Measurements from ENCODE around the gene FOXP3. TPM values are rescaled to one million over a fixed set of nuclear protein-coding genes. Genes with fewer than 3 reads are reported as not detected.

FOXP3 gene
- total and polyA plus RNA-seq, 2 of the 8 experiments (the other 6 are each of a cell fraction or from before 2014, with no cell fraction given): 0.37 to 0.54 TPM

DNA sequence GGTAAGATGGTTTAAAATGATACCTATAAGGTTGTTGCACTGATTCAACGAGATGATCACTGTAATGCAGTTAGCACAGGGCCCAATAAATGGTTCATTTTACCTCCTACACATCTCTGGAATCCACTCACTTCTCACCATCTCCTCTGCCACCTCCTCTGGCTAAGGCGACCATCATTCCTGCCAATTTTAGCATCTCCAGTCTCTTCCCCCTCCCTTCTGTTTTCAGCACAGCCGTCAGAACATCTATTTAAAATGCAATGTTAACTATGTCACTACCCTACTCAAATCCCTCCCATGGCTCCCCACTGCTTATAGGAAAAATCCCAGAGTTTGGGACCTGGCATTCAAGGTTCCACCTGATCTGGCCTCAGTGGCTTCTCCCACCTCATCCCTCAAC lies 61.0 kb downstream of the FOXP3 start:
- Histone ChIP-seq H3K27ac (ENCODE audit: low read depth, low read length) (no peak overlapping the region), H4K8ac (ENCODE audit: extremely low read depth, insufficient read depth, low read length) (no peak overlapping the region), H2BK5ac (ENCODE audit: low read depth, low read length) (no peak overlapping the region), H3K4me3 (ENCODE audit: extremely low read depth in 1 of 4, insufficient read depth in 2 of 4, low read depth in 3 of 4, low read length in 4 of 4) (no peak overlapping the region), H4K20me1 (replicated peaks in 1 of 2; ENCODE audit: control insufficient read depth in 1 of 2, insufficient read depth in 2 of 2, low read length in 2 of 2) (no peaks in the 10 kb centered on the region), H4K91ac (replicated peaks; ENCODE audit: insufficient read length, low read length) (no peak overlapping the region), H3K9ac (replicated peaks in 1 of 4; ENCODE audit: extremely low read depth in 1 of 4, low read depth in 3 of 4, low read length in 3 of 4) (no peak overlapping the region), H3K9me3 (ENCODE audit: insufficient read depth in 2 of 2, low read depth in 1 of 2, low read length in 1 of 2) (no peaks in the 10 kb centered on the region), H3K4me2 (ENCODE audit: insufficient read depth in 1 of 2, low read depth in 2 of 2, low read length in 2 of 2) (no peak overlapping the region), H2BK20ac (ENCODE audit: low read length) (no peak overlapping the region), H3K79me2 (ENCODE audit: control insufficient read depth in 1 of 2, insufficient read depth in 2 of 2, low read length in 2 of 2) (no peaks in the 10 kb centered on the region), H3K4me1 (replicated peaks in 1 of 4; ENCODE audit: control insufficient read depth in 3 of 4, insufficient read depth in 4 of 4, low read length in 3 of 4) (peaks cover 0 to 11% (median 5%) of the 10 kb centered on the region in 4 experiments; a peak in 5 of 7 replicates), H3K14ac (ENCODE audit: insufficient read length) (no peak overlapping the region), H2AFZ (ENCODE audit: low read length) (no peak overlapping the region), H3K79me1 (ENCODE audit: low read depth, low read length) (no peaks in the 10 kb centered on the region), H4K5ac (ENCODE audit: insufficient read length, low read depth, low read length) (no peak overlapping the region), H3K23ac (ENCODE audit: insufficient read length) (no peak overlapping the region), H2BK120ac (replicated peaks; ENCODE audit: low read depth, low read length) (no peak overlapping the region), H3K56ac (replicated peaks; ENCODE audit: insufficient read length, low read depth, low read length) (no peak overlapping the region), H3K18ac (ENCODE audit: extremely low read depth, low read length) (no peak overlapping the region), H3K4ac (replicated peaks; ENCODE audit: insufficient read length, low read depth, low read length) (no peak overlapping the region), H3K23me2 (ENCODE audit: low read depth, low read length) (peaks cover 5% of the 10 kb centered on the region; the same call in 1 of the 2 replicates), H2AK5ac (ENCODE audit: low read depth, low read length) (no peak overlapping the region), H2BK15ac (ENCODE audit: low read length) (no peak overlapping the region), H2BK12ac (ENCODE audit: low read depth, low read length) (no peak overlapping the region), H3K27me3 (replicated peaks in 1 of 4; ENCODE audit: control insufficient read depth in 3 of 4, extremely low read depth in 1 of 4, insufficient read depth in 3 of 4, low read length in 3 of 4) (no peaks in the 10 kb centered on the region), H3K36me3 (ENCODE audit: control insufficient read depth in 2 of 4, insufficient read depth in 4 of 4, low read length in 3 of 4) (no peaks in the 10 kb centered on the region)
- DNase-seq (ENCODE audit: low read depth in 1 of 2, low spot score in 2 of 2) (no peak), FAIRE-seq (no peak)
- WGBS, 2 experiments (ENCODE audit: extremely low coverage in 1 of 2, insufficient coverage in 1 of 2, insufficient read length in 1 of 2, insufficient replicate concordance in 2 of 2, low coverage in 1 of 2, low lambda C conversion rate in 2 of 2, missing lambda C conversion rate in 1 of 2): 82% methylated on average over 3 of the region's 3 CpGs; no CpG with 5 or more reads in 1 of the 2 experiments
- POLR2A ChIA-PET (ENCODE audit: partially characterized antibody): no interaction called here
- TF ChIP-seq YY1 (IDR thresholded peaks at IDR 0.05; ENCODE audit: low read depth, low read length): no peak
- TF ChIP-seq PHF8 (conservative IDR thresholded peaks at IDR 0.05; ENCODE audit: low read depth, low read length): no peak
- TF ChIP-seq JUND (IDR thresholded peaks at IDR 0.05; ENCODE audit: low read length): no peak
- no peak for TF ChIP-seq TCF12 (IDR thresholded peaks at IDR 0.05; ENCODE audit: low read depth, low read length)
- TF ChIP-seq ZNF274 (IDR thresholded peaks at IDR 0.05; ENCODE audit: borderline replicate concordance, extremely low read depth, low read length): no peak
- no peak for TF ChIP-seq HDAC6 (IDR thresholded peaks at IDR 0.05; ENCODE audit: low read depth, low read length)
- TF ChIP-seq SIX5 (IDR thresholded peaks at IDR 0.05; ENCODE audit: low read depth, low read length): no peak
- no peak for TF ChIP-seq RAD21 (IDR thresholded peaks at IDR 0.05 in 1 of 2, conservative IDR thresholded peaks at IDR 0.05 in 1 of 2; ENCODE audit: low read depth in 2 of 2, low read length in 2 of 2)
- no peak for TF ChIP-seq GTF2F1 (IDR thresholded peaks at IDR 0.05; ENCODE audit: borderline replicate concordance, low read depth, low read length)
- CTCF ChIA-PET (ENCODE audit: partially characterized antibody): no interaction called here

All from H1 (cell line).